Immature natural killer cell (primary cell): ENCODE results near the gene C1orf174. TPM values are rescaled to one million over a fixed set of nuclear protein-coding genes. Genes with fewer than 3 reads are reported as not detected.

ENCODE experiments used
- DNase-seq, 3 donors: peaks; one replicate each; pipeline ENCODE4 v3.0.0; 2022; ENCODE audit warnings: mixed read lengths in 1 of 3
- H3K27ac Mint-ChIP-seq, 6 donors: one replicate each; pipeline ENCODE4 v1.8.0; 2020; ENCODE audit warnings: mixed read lengths in 6 of 6, mild to moderate bottlenecking in 5 of 6, inconsistent platforms in 4 of 6, moderate library complexity in 3 of 6
- H3K27me3 Mint-ChIP-seq, 3 donors: one replicate each; pipeline ENCODE4 v1.8.0; 2020 to 2021; ENCODE audit warnings: low read depth in 3 of 3, mild to moderate bottlenecking in 3 of 3, mixed read lengths in 3 of 3, moderate library complexity in 3 of 3, inconsistent platforms in 1 of 3
- H3K36me3 Mint-ChIP-seq, 3 donors: one replicate each; pipeline ENCODE4 v1.8.0; 2020; ENCODE audit warnings: mixed read lengths in 3 of 3, inconsistent platforms in 2 of 3, mild to moderate bottlenecking in 2 of 3
- H3K4me1 Mint-ChIP-seq, 2 donors: one replicate each; pipeline ENCODE4 v1.8.0; 2020; ENCODE audit warnings: inconsistent platforms in 2 of 2, mild to moderate bottlenecking in 2 of 2, mixed read lengths in 2 of 2, moderate library complexity in 1 of 2
- H3K4me3 Mint-ChIP-seq, 5 donors: one replicate each; pipeline ENCODE4 v1.8.0; 2020; ENCODE audit warnings: mild to moderate bottlenecking in 5 of 5, mixed read lengths in 5 of 5, inconsistent platforms in 3 of 5, moderate library complexity in 3 of 5
- H3K9me3 Mint-ChIP-seq, 6 donors: one replicate each; pipeline ENCODE4 v1.8.0; 2020; ENCODE audit warnings: mild to moderate bottlenecking in 6 of 6, mixed read lengths in 6 of 6, inconsistent platforms in 4 of 6, moderate library complexity in 3 of 6
- polyA plus RNA-seq, 3 donors: library from polyadenylated mRNA; unstranded; fragments of 300-500 nt; fragmentation: Illumina TruSeq; gene quantifications; one replicate each; pipeline ENCODE4 v1.2.3, GENCODE V29; 2021

C1orf174 gene
- polyA plus RNA-seq, 3 donors from 2014 or later: 27.1 to 54.2 (median 34.0) TPM

DNA sequence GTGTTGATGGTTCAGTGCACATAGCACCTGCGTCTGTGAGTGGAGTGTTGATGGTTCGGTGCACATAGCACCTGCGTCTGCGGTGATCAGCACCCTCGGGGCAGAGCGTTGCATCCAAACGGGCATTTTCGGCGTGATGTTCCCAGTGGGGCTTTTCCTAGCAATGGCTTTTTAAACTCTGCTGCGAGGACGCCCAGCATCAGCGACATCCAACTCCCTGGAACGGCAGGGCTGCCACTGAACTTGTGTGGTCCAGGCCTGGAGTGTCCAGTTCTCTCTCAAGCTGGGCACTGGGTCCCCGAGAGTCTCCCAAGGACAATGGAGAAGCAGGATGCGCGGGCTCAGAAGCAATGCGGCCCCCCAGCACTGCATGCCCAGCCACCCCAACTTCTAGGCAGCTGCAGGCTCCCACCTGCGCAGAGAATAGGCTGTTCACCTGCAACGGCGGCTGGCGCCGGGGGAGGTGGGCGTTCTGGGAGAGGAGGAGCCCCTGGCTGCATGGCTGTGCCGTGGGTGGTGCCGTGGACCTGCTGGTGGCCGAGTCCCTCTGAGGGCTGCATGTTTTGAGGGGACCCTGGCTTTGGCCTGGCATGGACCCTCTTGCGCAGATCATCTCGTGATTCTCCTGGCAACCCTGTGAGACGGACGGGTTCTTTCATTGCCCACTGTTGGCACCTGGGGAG lies 10.1 kb upstream of the C1orf174 start:
- peaks cover 0 to 3% of the 10 kb centered on the region in 2 donors for H3K4me1 Mint-ChIP-seq
- no peak overlapping the region for H3K4me3 Mint-ChIP-seq
- DNase-seq: no peak
- peaks cover 0 to 3% (median 2%) of the 10 kb centered on the region in 3 donors for H3K27me3 Mint-ChIP-seq
- no peak overlapping the region for H3K27ac Mint-ChIP-seq
- no peaks in the 10 kb centered on the region for H3K36me3 Mint-ChIP-seq
- H3K9me3 Mint-ChIP-seq: no peaks in the 10 kb centered on the region

DNA sequence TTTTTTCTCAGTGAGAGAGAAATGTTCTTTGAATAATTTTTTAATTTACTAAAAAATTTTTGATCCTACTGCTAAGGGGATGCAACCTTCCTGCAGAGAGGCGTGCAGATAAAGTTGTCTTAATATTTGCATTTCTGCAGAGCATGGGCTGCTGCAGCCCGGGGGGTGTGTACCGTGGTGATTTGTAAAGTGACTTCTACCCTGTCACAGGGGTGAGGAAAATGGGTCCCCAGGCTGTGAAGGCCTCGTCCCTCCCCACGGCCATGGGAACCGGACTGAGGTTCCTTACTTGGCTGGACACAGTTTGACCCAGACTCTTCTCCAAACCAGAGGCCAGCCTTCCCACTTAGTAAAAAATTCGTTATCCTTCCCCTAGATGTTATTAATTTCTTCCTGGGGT lies 9.5 kb upstream of the C1orf174 start:
- H3K4me3 Mint-ChIP-seq: no peak overlapping the region
- no peak for DNase-seq
- no peak overlapping the region for H3K27ac Mint-ChIP-seq
- H3K27me3 Mint-ChIP-seq: peaks cover 0 to 3% (median 2%) of the 10 kb centered on the region in 3 donors
- H3K9me3 Mint-ChIP-seq: no peaks in the 10 kb centered on the region
- H3K36me3 Mint-ChIP-seq: no peaks in the 10 kb centered on the region
- H3K4me1 Mint-ChIP-seq: peaks cover 0 to 3% of the 10 kb centered on the region in 2 donors

DNA sequence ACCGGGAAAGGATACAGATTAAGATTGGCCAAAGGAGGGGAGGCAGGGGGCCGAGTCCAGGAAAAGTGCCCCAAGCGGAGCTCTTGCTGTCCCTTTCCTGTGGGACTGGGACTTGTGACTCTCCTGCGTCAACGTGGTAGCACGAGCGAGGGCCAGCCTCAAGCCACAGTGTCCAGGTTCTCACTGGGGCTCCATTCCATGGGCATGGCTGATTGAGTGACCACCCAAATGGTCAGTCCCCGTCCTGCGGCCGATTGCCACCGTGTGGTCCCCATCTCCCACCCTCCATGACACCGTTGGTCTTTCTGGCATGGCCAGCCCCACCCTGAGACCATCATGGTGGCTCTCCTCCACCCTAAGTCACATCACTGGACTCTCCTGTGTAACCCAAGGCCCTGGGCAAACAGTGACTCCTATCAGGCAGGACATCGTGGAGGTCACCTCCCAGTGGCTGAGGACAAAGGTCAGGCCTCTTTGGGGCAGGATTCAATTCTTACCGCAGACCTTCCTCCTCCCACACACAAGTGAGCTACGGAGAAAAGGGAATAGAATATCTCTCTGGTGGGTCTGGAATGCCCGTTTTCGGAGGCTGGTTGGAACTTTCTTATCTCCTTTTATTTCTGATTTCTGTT lies 8.9 kb upstream of the C1orf174 start:
- no peaks in the 10 kb centered on the region for H3K9me3 Mint-ChIP-seq
- H3K36me3 Mint-ChIP-seq: no peaks in the 10 kb centered on the region
- H3K4me3 Mint-ChIP-seq: no peak overlapping the region
- H3K27me3 Mint-ChIP-seq: peaks cover 0 to 2% (median 2%) of the 10 kb centered on the region in 3 donors
- H3K27ac Mint-ChIP-seq: no peak overlapping the region
- peaks cover 0 to 4% of the 10 kb centered on the region in 2 donors for H3K4me1 Mint-ChIP-seq
- no peak for DNase-seq

DNA sequence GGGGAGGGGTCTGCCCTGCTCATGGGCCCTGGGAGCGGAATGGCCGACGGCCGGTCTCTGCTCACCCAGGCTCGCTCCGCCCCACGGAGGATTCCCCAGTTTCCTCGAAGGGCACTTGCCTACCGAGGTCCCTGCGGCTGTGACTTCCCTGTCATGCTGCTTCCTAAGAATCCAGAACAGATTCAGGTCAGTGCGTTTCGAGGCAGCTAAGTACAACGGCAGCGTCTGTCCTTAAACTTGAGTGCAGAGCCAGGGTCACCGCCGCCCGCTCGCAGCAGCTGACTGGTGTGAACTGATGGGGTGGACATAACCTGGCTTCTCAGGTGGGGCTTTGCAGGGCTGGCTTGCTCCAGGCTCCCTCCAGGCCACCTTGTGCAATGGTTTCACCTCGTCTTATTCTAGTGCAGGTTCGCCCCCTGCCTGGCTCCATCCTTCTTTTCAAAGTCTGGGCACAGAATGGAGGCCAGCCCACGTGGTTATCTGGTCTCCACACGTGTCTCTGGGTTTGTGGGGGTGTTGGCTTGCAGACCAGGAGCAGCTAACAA lies 7.6 kb upstream of the C1orf174 start:
- Mint-ChIP-seq H3K4me3 (no peak overlapping the region), H3K9me3 (no peaks in the 10 kb centered on the region), H3K27ac (no peak overlapping the region), H3K36me3 (no peaks in the 10 kb centered on the region), H3K4me1 (peaks cover 0 to 17% of the 10 kb centered on the region in 2 donors), H3K27me3 (peaks cover 0 to 7% (median 2%) of the 10 kb centered on the region in 3 donors)
- no peak for DNase-seq

DNA sequence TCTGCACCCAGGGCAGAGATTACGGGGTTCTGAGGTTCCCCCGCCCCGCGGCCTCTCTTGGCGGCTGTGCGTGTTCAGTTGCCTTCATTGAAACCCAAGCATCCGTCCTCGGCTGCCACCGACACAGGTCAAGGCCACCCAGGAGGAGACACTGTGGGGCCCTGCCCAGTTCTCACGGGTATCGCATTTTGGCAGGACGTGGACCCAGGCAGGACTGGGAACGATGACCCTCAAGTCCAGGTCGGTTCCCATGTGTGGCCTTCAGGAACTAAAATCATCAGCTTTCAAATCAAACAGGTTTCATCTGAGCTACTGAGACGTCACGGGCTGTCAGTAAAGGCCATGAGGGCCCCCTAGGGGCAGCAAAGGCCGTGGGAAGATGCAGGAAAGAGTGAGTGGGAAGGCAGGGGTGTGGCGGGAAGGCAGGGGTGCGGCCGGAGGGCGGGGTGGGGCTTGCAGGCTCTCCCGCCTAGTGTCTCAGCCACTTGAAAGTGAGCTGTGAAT lies 7.0 kb upstream of the C1orf174 start:
- Mint-ChIP-seq H3K27ac (no peak overlapping the region), H3K27me3 (peaks cover 0 to 7% (median 2%) of the 10 kb centered on the region in 3 donors), H3K9me3 (no peaks in the 10 kb centered on the region), H3K36me3 (no peaks in the 10 kb centered on the region), H3K4me3 (no peak overlapping the region), H3K4me1 (peaks cover 0 to 21% of the 10 kb centered on the region in 2 donors)
- no peak for DNase-seq

DNA sequence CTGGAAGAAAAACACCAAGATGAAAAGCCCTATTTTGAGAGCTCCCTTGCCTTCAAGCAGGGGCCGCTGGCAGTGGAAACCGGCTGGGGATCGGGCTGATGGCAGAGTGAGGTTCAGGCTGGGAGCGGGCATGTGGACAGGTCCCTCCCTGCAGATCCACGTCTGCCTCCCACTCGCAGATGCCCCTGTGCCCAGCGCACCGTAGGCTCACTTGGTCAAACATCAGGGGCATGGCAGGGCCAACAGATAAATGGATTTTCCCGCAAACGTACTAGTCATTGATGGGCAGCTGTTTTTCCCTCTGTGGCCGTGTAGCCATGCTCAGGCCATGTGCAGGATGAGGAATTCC lies 6.6 kb upstream of the C1orf174 start:
- H3K9me3 Mint-ChIP-seq: no peaks in the 10 kb centered on the region
- DNase-seq: no peak
- H3K4me1 Mint-ChIP-seq: peaks cover 0 to 22% of the 10 kb centered on the region in 2 donors
- H3K27me3 Mint-ChIP-seq: peaks cover 0 to 7% (median 2%) of the 10 kb centered on the region in 3 donors
- no peaks in the 10 kb centered on the region for H3K36me3 Mint-ChIP-seq
- no peak overlapping the region for H3K4me3 Mint-ChIP-seq
- H3K27ac Mint-ChIP-seq: peak overlapping the region in 1 of 6 donors; percentile 19

DNA sequence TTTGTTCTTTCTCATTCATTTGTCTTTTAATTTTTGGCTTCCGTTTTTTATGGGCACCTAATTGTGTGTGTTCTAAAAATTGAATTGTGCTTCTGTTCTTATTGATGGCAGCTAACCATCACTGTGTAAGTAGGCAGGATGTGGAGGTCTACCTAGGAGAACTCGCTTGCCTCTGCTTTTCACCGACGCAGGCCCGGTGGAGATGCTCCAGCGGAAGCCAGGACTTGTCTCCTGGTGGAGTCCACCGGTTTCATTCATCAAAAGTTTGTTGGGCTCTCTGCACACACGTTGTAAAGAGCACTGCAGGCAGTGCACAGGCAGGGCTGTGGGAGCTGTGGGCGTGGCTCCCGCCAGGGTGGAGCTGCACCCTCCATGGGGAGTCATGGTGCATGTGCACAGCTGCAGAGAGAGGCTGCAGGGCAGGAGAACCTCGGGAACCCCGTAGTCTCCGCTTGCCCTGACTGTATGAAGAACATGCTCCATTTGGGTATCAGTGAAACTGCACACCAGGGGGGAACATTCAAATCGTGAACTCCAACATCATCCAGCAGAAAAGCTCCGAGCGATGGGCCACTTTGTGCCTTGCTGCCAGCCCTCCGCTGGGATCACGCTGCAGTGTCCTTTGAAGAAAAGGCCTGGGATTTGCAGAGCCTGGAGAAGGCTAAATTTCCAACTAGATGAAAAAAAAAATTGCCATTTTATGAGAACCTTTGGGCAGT lies 6.0 kb upstream of the C1orf174 start:
- peak overlapping the region in 3 of 6 donors; percentile 19 to 20 (median 19) for H3K27ac Mint-ChIP-seq

DNA sequence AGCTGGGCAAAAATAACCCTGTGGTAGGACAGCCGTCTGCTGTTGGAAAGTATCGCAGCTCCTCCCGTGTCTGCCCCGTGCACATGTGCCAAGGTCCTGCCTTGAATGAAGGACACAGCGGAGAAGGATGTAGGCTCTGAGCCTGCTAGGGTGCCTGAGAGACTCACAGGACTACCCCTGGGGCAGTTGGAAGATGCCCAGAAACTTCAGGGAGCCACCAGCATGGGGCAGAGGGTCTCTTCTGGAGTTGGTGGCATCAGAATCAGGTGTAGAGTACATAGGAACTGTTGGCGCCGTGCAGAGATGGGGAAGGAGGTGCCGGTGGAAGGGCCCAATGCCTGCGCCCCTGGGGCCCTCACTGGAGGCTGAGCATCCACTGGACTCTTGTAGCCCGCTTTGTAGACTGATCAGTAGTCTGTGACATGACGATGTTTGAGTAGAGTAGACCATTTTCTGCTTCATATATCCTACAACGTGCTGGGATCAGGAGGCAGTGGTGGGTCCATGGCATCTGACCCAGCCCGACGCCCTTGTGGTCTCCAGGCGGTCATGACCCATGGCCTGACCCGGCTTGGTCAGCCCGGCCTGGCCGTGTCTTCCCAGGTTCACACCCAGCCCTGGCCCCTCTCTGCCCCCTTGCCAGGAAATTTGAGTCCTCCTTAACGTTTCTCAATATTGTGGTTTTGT lies 5.3 kb upstream of the C1orf174 start:
- DNase-seq: no peak
- Mint-ChIP-seq H3K9me3 (no peaks in the 10 kb centered on the region), H3K4me3 (no peak overlapping the region), H3K36me3 (no peaks in the 10 kb centered on the region), H3K4me1 (peaks cover 0 to 25% of the 10 kb centered on the region in 2 donors), H3K27ac (peak overlapping the region in 2 of 6 donors; percentile 19 to 20), H3K27me3 (peaks cover under 1 to 11% (median 4%) of the 10 kb centered on the region in 3 donors)

More for the DNA sequence above, 6.0 kb upstream of the C1orf174 start:
- no peak overlapping the region for H3K4me3 Mint-ChIP-seq
- peaks cover 0 to 26% of the 10 kb centered on the region in 2 donors for H3K4me1 Mint-ChIP-seq
- DNase-seq: no peak
- H3K9me3 Mint-ChIP-seq: no peaks in the 10 kb centered on the region
- no peaks in the 10 kb centered on the region for H3K36me3 Mint-ChIP-seq
- H3K27me3 Mint-ChIP-seq: peaks cover 0 to 7% (median 2%) of the 10 kb centered on the region in 3 donors

DNA sequence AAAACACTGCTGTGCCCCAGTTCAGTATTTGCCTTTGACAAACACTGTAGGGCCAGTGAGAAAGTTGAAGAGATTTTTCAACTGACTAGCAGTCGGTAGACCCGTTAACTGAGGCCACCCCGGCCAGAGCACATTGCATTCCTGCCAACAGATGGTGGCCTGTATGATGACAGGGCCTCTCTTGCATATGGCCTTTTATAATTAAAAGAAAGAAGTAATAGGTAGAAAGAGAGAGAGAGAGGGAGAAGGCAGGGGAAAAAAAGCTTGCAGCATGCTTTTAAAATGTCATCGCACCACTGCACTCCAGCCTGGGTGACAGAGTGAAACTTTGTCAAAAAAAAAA lies 4.7 kb upstream of the C1orf174 start:
- Mint-ChIP-seq H3K36me3 (no peaks in the 10 kb centered on the region), H3K27ac (no peak overlapping the region), H3K9me3 (no peaks in the 10 kb centered on the region), H3K27me3 (peaks cover 5 to 14% (median 9%) of the 10 kb centered on the region in 3 donors), H3K4me3 (peak overlapping the region in 2 of 5 donors; percentile 3 to 14), H3K4me1 (peaks cover 0 to 25% of the 10 kb centered on the region in 2 donors)
- DNase-seq: no peak

DNA sequence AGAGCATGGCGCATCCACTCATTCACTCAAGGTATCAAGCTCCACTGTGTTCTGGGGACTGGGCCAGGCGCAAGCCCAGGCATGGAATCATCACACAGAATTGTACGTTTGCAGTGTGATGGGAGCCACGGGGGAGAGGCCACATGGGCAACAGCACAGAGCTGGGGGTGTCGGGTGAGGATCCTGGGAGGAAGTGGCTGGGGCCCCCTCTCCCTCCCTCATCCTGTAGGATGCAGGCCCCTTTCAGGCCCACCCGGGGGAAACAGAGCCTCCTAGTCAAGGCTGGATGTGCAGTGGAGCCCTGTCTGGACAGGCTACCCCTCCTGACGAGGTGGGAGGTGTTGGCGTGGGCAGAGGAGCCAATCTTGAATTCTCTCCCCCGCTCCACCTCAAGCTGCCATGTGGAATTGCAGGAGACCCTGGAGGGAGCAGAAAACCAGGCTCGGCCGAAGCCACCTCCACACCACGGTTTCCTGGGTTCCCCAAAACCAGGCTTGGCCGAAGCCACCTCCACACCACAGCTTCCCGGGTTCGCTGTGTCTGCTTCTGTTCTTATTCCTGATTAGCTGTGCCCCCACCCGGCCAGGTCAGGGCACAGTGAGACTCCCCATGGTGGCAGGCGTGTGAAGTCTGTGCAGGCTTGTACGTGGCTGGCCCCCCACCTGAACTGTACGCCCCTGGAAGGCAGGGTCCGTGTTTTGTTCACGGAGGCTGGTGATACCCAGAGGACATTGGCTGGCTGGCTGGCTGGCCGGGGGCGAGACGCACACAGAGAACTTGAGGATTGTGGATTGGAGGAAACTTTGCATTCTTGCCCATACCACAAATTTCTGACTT lies 4.2 kb upstream of the C1orf174 start:
- DNase-seq: no peak

DNA sequence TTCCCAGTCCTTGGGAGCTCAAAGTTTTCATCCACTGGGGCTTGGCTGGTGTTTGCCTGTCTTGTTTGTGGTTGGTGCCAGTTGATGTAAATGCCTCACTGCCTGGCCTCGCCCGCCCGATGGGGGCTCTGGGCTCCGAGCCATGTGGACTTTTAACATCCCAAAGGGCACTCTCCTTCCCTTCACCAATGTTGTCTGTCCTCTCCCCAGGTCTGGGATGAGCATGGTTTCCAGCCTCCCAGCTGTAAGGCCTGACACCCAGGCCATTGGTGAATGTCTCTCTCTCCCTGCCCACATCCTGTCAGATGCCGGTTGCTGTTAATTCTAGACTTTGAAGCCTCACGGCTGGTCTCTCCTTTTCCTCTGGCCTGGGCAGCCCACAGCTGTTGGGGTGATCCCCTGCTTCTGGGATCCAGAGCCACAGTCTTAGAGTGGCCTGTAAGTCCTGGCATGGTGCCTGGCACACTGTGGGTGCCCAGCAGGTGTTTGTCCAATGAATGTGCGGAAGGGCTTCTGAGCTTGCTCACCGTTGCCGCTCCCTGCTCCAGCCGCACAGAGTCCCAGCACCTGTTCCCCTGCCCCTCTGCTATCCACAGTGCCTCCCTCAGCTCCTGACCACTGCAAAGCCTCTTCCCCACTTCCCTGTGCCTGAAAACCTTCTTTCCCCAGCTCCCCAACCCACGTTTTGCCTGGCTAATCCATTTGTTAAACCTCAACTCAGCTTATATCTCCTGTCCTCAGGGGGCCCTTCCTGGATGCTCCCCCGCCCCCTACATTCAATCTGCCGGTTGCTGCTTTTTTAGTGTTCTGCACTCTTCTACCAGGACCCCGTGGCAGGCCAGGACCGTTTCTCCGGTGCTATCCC lies 3.3 kb upstream of the C1orf174 start:
- Mint-ChIP-seq H3K27me3 (peaks cover 5 to 17% (median 9%) of the 10 kb centered on the region in 3 donors), H3K4me1 (peaks cover 12 to 36% of the 10 kb centered on the region in 2 donors), H3K27ac (peak overlapping the region in 5 of 6 donors; percentile 82 to 96 (median 89)), H3K36me3 (no peaks in the 10 kb centered on the region), H3K4me3 (peak overlapping the region in 4 of 5 donors; percentile 68 to 91 (median 71)), H3K9me3 (peaks cover 0 to 3% (median 0%) of the 10 kb centered on the region in 6 donors)
- peak in 2 of 3 donors; percentile 45 to 69 for DNase-seq

More for the DNA sequence above, 4.2 kb upstream of the C1orf174 start:
- Mint-ChIP-seq H3K36me3 (no peaks in the 10 kb centered on the region), H3K27ac (peak overlapping the region in 4 of 6 donors; percentile 88 to 96 (median 92)), H3K4me3 (peak overlapping the region in 4 of 5 donors; percentile 14 to 91 (median 71)), H3K4me1 (peaks cover 3 to 28% of the 10 kb centered on the region in 2 donors), H3K9me3 (no peaks in the 10 kb centered on the region), H3K27me3 (peaks cover 5 to 17% (median 9%) of the 10 kb centered on the region in 3 donors)
